ENCODE measurements around the gene STRADB.
"Not testable (repeated sequence)": the region's sequence is repeated elsewhere in the genome, so short reads cannot be mapped to it uniquely, and the experiment has no call there.

Gene STRADB

GRCh38 chr2:201470821-201471731 lies 19.5 kb downstream of the STRADB start:
- DNase-seq, result no peak

GRCh38 chr2:201471732-201472393 lies 20.3 kb downstream of the STRADB start:
- DNase-seq, result no peak

- no peak for DNase-seq
Observed at GRCh38 chr2:201472411-201472810, 20.9 kb downstream of the STRADB start.

GRCh38 chr2:201482543-201482942 lies 31.0 kb downstream of the STRADB start:
- no peak for DNase-seq

GRCh38 chr2:201483342-201483741 lies 31.8 kb downstream of the STRADB start:
- DNase-seq, result no peak

- not testable (repeated sequence) for DNase-seq
Observed at GRCh38 chr2:201483758-201484157, 32.2 kb downstream of the STRADB start.

- DNase-seq, result no peak
Observed at GRCh38 chr2:201484805-201485204, 33.3 kb downstream of the STRADB start.

- no peak for DNase-seq
Observed at GRCh38 chr2:201490291-201490690, 38.8 kb downstream of the STRADB start.

GRCh38 chr2:201496785-201497184 lies 45.2 kb downstream of the STRADB start:
- no peak for DNase-seq

- no peak for DNase-seq
Observed at GRCh38 chr2:201500534-201500933, 49.0 kb downstream of the STRADB start.

- no peak for DNase-seq
Observed at GRCh38 chr2:201502713-201503112, 51.2 kb downstream of the STRADB start.

GRCh38 chr2:201507725-201508124 lies 56.2 kb downstream of the STRADB start:
- no peak for DNase-seq

GRCh38 chr2:201513271-201513670 lies 61.7 kb downstream of the STRADB start:
- no peak for DNase-seq

- DNase-seq, result no peak
Observed at GRCh38 chr2:201515573-201516246, 64.2 kb downstream of the STRADB start.

GRCh38 chr2:201517094-201517493 lies 65.6 kb downstream of the STRADB start:
- DNase-seq, result no peak

GRCh38 chr2:201520201-201520600 lies 68.7 kb downstream of the STRADB start:
- no peak for DNase-seq

GRCh38 chr2:201522965-201523364 lies 71.4 kb downstream of the STRADB start:
- DNase-seq, result no peak

GRCh38 chr2:201523506-201523905 lies 72.0 kb downstream of the STRADB start:
- no peak for DNase-seq

Measured in CD4-positive, alpha-beta T cell treated with Interleukin-4 for 1 hour (primary cell).